ENCODE data around the gene PYGO2.
"Not testable (repeated sequence)": the region's sequence is repeated elsewhere in the genome, so short reads cannot be mapped to it uniquely, and the experiment has no call there.

PYGO2 gene

GRCh38 chr1:154998818-154999570 is 37.4 kb upstream of the PYGO2 start:
- TF ChIP-seq CTCF (IDR thresholded peaks at IDR 0.05; ENCODE audit: low read depth, low read length): peak; percentile 91
- peak overlapping the region; percentile 6; the same call in 1 of the 2 replicates for H3K4me3 ChIP-seq (ENCODE audit: low read depth, low read length)

GRCh38 chr1:154998201-154998780 is 36.7 kb upstream of the PYGO2 start:
- no peak overlapping the region for H3K4me3 ChIP-seq (ENCODE audit: low read depth, low read length)
- TF ChIP-seq CTCF (IDR thresholded peaks at IDR 0.05; ENCODE audit: low read depth, low read length): 0 out of 2 replicates have a peak, but pooled peaks have one; percentile 4

- no peak for TF ChIP-seq CTCF (IDR thresholded peaks at IDR 0.05; ENCODE audit: low read depth, low read length)
- H3K4me3 ChIP-seq (ENCODE audit: low read depth, low read length): no peak overlapping the region
Observed at GRCh38 chr1:154996966-154997701, 35.6 kb upstream of the PYGO2 start.

GRCh38 chr1:154995301-154995983 is 33.9 kb upstream of the PYGO2 start:
- TF ChIP-seq CTCF (IDR thresholded peaks at IDR 0.05; ENCODE audit: low read depth, low read length): peak; percentile 38; the same call in 1 of the 2 replicates
- H3K4me3 ChIP-seq (ENCODE audit: low read depth, low read length): not testable (repeated sequence)

- no peak for TF ChIP-seq CTCF (IDR thresholded peaks at IDR 0.05; ENCODE audit: low read depth, low read length)
- no peak overlapping the region for H3K4me3 ChIP-seq (ENCODE audit: low read depth, low read length)
Observed at GRCh38 chr1:154994591-154994990, 33.0 kb upstream of the PYGO2 start.

GRCh38 chr1:154994269-154994587 is 32.6 kb upstream of the PYGO2 start:
- no peak overlapping the region for H3K4me3 ChIP-seq (ENCODE audit: low read depth, low read length)
- TF ChIP-seq CTCF (IDR thresholded peaks at IDR 0.05; ENCODE audit: low read depth, low read length): no peak

All from WI38 (cell line).